Measurements from ENCODE around the gene XRCC3.

XRCC3 gene

DNA sequence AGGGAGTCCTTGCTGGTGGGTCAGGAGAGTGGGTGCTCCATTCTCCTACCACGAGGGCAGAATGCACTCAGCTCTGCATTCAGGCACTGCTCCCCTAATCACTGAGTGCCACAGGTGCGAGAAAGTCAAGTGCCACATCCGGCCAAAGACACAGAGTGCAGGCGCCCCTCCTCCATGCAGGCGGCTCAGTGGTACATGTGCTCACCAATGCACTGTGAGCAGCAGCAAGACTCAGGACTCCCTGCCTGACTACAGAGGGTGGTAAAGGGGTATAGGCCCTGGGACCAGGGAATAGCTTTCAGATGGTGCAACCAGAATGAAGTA is 33.2 kb upstream of the XRCC3 start:
- Histone ChIP-seq H3K4me1 (ENCODE audit: control insufficient read depth, insufficient read depth, low read length) (no peaks in the 10 kb centered on the region), H3K9me3 (ENCODE audit: control insufficient read depth, low read length) (no peaks in the 10 kb centered on the region), H3K27me3 (ENCODE audit: control insufficient read depth, insufficient read depth, low read length, poor library complexity, severe bottlenecking) (no peaks in the 10 kb centered on the region), H3K36me3 (ENCODE audit: control insufficient read depth, insufficient read depth, low read length) (no peaks in the 10 kb centered on the region), H3K4me3 (ENCODE audit: insufficient read depth, low read depth, low read length) (no peak overlapping the region), H3K27ac (ENCODE audit: insufficient read depth, low read depth, low read length, poor library complexity, severe bottlenecking) (no peak overlapping the region)
- 92% methylated on average over 5 of the region's 5 CpGs for WGBS, 2 experiments

GRCh38 chr14:103746701-103747100 is 31.4 kb upstream of the XRCC3 start:
- Histone ChIP-seq H3K36me3 (ENCODE audit: control insufficient read depth, insufficient read depth, low read length) (no peaks in the 10 kb centered on the region), H3K27ac (ENCODE audit: insufficient read depth, low read depth, low read length, poor library complexity, severe bottlenecking) (no peak overlapping the region), H3K4me1 (ENCODE audit: control insufficient read depth, insufficient read depth, low read length) (no peaks in the 10 kb centered on the region), H3K9me3 (ENCODE audit: control insufficient read depth, low read length) (no peaks in the 10 kb centered on the region), H3K4me3 (ENCODE audit: insufficient read depth, low read depth, low read length) (no peak overlapping the region), H3K27me3 (ENCODE audit: control insufficient read depth, insufficient read depth, low read length, poor library complexity, severe bottlenecking) (no peaks in the 10 kb centered on the region)
- WGBS, 2 experiments = 86 to 92% methylated on average over 10 of the region's 10 CpGs

DNA sequence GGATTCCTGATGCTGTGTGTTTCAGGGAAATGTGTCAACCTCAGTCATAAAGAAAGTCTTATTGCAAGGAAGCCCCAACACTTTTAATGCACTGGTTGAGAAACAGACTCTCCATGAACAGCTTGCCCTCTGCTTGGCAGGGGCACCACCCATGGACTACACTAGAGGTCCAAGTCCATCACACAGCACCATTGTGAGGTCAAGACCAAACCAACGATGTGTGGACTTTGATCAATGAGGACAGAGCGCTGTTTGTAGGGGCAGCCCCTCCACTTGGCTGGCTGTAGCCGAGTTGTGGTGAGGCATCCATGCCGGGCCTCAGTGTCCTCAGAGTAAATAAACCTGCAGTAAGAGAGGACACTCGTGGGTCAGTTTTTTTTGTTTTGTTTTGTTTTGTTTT is 30.2 kb upstream of the XRCC3 start:
- no peaks in the 10 kb centered on the region for H3K36me3 ChIP-seq (ENCODE audit: control insufficient read depth, insufficient read depth, low read length)
- H3K27ac ChIP-seq (ENCODE audit: insufficient read depth, low read depth, low read length, poor library complexity, severe bottlenecking) = no peak overlapping the region
- H3K4me1 ChIP-seq (ENCODE audit: control insufficient read depth, insufficient read depth, low read length) = no peaks in the 10 kb centered on the region
- H3K9me3 ChIP-seq (ENCODE audit: control insufficient read depth, low read length) = no peaks in the 10 kb centered on the region
- H3K4me3 ChIP-seq (ENCODE audit: insufficient read depth, low read depth, low read length) = no peak overlapping the region
- WGBS, 2 experiments = 94 to 97% methylated on average over 5 of the region's 5 CpGs
- no peaks in the 10 kb centered on the region for H3K27me3 ChIP-seq (ENCODE audit: control insufficient read depth, insufficient read depth, low read length, poor library complexity, severe bottlenecking)

DNA sequence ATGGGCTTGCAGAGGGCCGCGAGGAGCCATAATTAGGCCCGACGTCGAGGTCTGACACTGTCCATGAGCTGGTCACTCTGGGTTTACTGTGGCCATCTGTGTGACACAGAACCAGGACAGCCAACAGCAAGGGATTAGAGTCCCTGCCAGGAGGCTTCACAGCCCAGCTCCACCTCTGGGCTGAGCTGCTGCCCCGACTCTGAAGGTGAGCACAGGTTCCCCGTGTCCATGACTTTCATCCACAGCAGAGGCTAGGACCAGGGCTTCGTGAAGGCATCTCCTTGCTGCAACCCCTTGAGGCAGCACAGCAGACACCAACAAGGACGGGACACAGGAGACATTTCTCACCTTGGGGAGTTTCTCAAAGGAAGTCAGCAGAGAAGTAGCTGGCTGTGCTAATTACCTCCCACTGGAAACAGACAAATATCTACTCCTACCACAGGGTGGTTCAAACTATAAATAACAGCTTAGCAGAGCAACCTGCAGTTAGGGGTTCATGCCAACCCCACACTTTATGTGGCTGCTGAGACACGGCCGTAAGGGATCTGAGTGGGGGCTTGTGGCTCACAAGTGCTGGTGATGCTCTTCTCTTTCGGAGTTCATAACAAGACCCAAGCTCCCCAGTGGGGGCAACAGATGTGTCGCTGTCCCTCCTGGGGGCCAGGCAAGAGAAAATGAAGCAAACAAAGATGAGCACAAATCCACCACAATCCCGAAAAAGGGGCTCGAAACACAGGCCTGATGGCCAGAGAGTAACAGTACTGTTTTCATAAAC is 29.6 kb upstream of the XRCC3 start:
- no peaks in the 10 kb centered on the region for H3K36me3 ChIP-seq (ENCODE audit: control insufficient read depth, insufficient read depth, low read length)
- no peak overlapping the region for H3K4me3 ChIP-seq (ENCODE audit: insufficient read depth, low read depth, low read length)
- H3K4me1 ChIP-seq (ENCODE audit: control insufficient read depth, insufficient read depth, low read length) = no peaks in the 10 kb centered on the region
- 92 to 94% methylated on average over 15 of the region's 15 CpGs for WGBS, 2 experiments
- H3K27me3 ChIP-seq (ENCODE audit: control insufficient read depth, insufficient read depth, low read length, poor library complexity, severe bottlenecking) = no peaks in the 10 kb centered on the region
- no peak overlapping the region for H3K27ac ChIP-seq (ENCODE audit: insufficient read depth, low read depth, low read length, poor library complexity, severe bottlenecking)
- H3K9me3 ChIP-seq (ENCODE audit: control insufficient read depth, low read length) = no peaks in the 10 kb centered on the region

GRCh38 chr14:103743691-103744090 is 28.4 kb upstream of the XRCC3 start:
- Histone ChIP-seq H3K36me3 (ENCODE audit: control insufficient read depth, insufficient read depth, low read length) (no peaks in the 10 kb centered on the region), H3K4me3 (ENCODE audit: insufficient read depth, low read depth, low read length) (no peak overlapping the region), H3K9me3 (ENCODE audit: control insufficient read depth, low read length) (no peaks in the 10 kb centered on the region), H3K27ac (ENCODE audit: insufficient read depth, low read depth, low read length, poor library complexity, severe bottlenecking) (no peak overlapping the region), H3K27me3 (ENCODE audit: control insufficient read depth, insufficient read depth, low read length, poor library complexity, severe bottlenecking) (no peaks in the 10 kb centered on the region), H3K4me1 (ENCODE audit: control insufficient read depth, insufficient read depth, low read length) (no peaks in the 10 kb centered on the region)
- WGBS, 2 experiments = 94 to 95% methylated on average over 15 of the region's 15 CpGs

DNA sequence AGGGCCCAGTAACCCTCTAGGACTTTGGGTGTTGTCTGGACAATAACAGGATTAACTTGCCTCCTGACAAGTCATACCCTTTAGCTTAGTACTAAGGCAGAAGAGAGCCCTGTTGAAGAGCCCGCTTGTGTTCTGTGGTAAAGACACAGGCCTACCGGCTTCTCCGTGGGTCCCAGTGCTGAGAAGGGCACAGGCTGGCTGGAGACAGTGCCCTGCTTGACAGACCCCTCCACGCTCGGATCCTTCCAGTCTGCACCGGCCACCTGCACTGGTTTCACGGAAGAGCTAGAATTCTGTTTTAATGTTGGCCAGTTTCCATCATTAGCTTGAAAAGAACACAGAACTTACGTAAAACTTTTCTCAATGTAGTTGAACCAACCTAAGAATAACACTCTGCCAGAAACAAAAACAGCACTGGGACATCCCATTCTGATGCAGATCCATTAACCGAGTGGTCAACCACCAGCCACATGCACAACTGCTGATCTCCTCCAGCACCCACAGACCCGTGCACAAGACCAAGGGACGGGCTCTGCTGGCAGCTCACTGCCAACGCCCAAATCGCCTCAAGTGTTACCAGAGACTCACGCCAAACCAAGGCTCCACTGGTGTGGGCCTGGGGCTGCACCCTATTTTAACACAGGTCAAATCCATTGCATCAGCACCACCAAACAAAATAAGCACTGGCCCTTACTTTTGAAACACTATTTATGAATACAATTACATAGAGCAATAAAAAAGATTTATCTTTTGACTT is 27.4 kb upstream of the XRCC3 start:
- no peak overlapping the region for H3K27ac ChIP-seq (ENCODE audit: insufficient read depth, low read depth, low read length, poor library complexity, severe bottlenecking)
- no peaks in the 10 kb centered on the region for H3K36me3 ChIP-seq (ENCODE audit: control insufficient read depth, insufficient read depth, low read length)
- H3K27me3 ChIP-seq (ENCODE audit: control insufficient read depth, insufficient read depth, low read length, poor library complexity, severe bottlenecking) = no peaks in the 10 kb centered on the region
- no peaks in the 10 kb centered on the region for H3K4me1 ChIP-seq (ENCODE audit: control insufficient read depth, insufficient read depth, low read length)
- no peaks in the 10 kb centered on the region for H3K9me3 ChIP-seq (ENCODE audit: control insufficient read depth, low read length)
- H3K4me3 ChIP-seq (ENCODE audit: insufficient read depth, low read depth, low read length) = no peak overlapping the region
- 92 to 93% methylated on average over 14 of the region's 14 CpGs for WGBS, 2 experiments

DNA sequence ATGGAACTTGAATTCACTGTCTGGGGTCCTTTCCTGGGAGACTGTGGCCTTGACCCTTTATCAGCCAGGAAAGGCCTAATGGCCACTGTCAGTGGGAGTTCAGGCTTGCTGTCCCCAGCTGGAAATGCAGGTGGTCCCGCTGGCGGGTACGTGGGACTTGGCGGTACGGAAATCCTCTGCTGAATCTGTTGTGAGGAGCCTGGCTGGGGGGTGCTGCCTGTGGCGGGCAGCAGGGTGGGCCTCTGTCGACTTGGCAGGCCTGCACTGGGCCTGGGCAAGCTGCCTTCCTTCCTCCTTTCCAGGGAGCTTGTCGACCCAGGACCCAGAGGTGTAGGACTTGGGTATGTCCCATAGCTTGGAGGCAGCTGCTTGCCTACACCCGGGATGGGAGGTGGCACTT is 26.6 kb upstream of the XRCC3 start:
- H3K4me1 ChIP-seq (ENCODE audit: control insufficient read depth, insufficient read depth, low read length) = no peaks in the 10 kb centered on the region
- H3K36me3 ChIP-seq (ENCODE audit: control insufficient read depth, insufficient read depth, low read length) = no peaks in the 10 kb centered on the region
- no peaks in the 10 kb centered on the region for H3K9me3 ChIP-seq (ENCODE audit: control insufficient read depth, low read length)
- H3K27me3 ChIP-seq (ENCODE audit: control insufficient read depth, insufficient read depth, low read length, poor library complexity, severe bottlenecking) = no peaks in the 10 kb centered on the region
- H3K27ac ChIP-seq (ENCODE audit: insufficient read depth, low read depth, low read length, poor library complexity, severe bottlenecking) = no peak overlapping the region
- H3K4me3 ChIP-seq (ENCODE audit: insufficient read depth, low read depth, low read length) = no peak overlapping the region
- 96 to 97% methylated on average over 9 of the region's 9 CpGs for WGBS, 2 experiments

DNA sequence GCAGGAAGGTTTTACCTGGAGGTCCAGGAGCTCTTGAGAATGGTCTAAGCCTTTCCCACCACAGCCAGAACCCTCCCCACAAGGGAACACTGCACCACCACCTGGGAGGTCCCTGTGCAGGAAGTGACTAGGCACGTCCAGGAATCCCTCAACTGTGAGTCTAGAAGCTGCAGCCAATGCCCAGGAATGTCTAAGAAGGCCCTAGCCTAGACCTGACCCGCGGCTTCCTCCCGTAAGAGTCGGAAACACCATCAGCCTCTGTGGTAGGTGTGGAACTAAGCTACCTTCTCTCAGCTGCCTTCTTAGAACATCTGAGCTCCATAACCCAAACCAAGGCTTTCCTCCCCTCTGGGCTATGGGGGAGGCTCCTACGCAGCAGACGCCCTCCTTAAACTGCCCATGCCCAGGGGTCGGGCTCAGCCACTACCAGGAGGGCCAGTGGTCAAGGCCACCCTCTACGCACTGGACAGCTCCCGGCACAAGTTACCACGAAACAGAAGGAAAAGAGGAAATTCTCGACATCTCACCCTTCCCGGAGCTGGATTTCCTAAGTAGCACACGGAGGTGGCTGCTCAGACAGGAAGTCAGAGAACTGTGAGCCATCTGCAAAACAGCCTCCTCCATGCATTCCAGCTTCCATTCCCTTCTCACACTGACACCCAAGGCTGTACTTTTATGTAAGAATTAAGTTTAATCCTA is 25.9 kb upstream of the XRCC3 start:
- no peaks in the 10 kb centered on the region for H3K9me3 ChIP-seq (ENCODE audit: control insufficient read depth, low read length)
- H3K27me3 ChIP-seq (ENCODE audit: control insufficient read depth, insufficient read depth, low read length, poor library complexity, severe bottlenecking) = no peaks in the 10 kb centered on the region
- no peaks in the 10 kb centered on the region for H3K36me3 ChIP-seq (ENCODE audit: control insufficient read depth, insufficient read depth, low read length)
- H3K4me1 ChIP-seq (ENCODE audit: control insufficient read depth, insufficient read depth, low read length) = peaks cover under 1% of the 10 kb centered on the region
- no peak overlapping the region for H3K4me3 ChIP-seq (ENCODE audit: insufficient read depth, low read depth, low read length)
- 91 to 93% methylated on average over 14 of the region's 14 CpGs for WGBS, 2 experiments
- H3K27ac ChIP-seq (ENCODE audit: insufficient read depth, low read depth, low read length, poor library complexity, severe bottlenecking) = no peak overlapping the region

DNA sequence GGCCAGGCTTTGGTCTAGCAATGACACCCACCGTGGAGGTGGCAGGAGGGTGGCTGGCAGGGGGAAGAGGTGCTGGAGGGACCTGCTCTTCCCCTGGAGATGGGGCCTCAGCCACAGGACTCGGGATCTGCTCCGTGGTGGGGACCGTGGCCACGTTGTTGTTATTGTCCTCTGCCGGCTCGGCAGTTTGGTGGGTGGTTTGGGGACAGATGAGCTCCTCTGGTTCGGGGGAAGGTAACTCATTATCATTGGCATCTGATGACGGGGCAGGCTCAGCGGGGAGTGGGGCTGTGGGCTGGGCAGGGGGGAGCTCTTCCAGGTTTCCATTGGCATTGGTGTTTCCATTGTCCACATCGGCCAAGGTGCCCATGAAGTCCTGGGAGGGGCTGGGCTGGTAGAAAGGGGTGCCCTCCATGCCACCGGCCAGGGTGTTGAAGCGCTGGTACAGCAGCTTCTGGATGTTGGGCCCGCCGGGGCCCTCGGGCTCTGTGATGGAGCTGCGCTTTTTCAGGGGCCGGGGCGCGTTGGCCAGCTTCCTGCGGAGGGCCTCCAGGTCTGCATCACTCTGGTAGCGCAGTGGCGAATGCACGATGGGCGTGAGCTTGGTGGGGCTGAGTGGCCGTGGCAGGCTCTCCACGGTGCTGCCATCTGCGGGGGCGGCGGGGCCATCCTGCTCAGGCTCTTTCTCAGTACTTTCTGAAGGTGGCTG is 24.7 kb upstream of the XRCC3 start:
- H3K27ac ChIP-seq (ENCODE audit: insufficient read depth, low read depth, low read length, poor library complexity, severe bottlenecking) = no peak overlapping the region
- H3K27me3 ChIP-seq (ENCODE audit: control insufficient read depth, insufficient read depth, low read length, poor library complexity, severe bottlenecking) = no peaks in the 10 kb centered on the region
- H3K4me3 ChIP-seq (ENCODE audit: insufficient read depth, low read depth, low read length) = no peak overlapping the region
- no peaks in the 10 kb centered on the region for H3K9me3 ChIP-seq (ENCODE audit: control insufficient read depth, low read length)
- H3K4me1 ChIP-seq (ENCODE audit: control insufficient read depth, insufficient read depth, low read length) = peaks cover 7% of the 10 kb centered on the region
- 93 to 94% methylated on average over 30 of the region's 30 CpGs for WGBS, 2 experiments
- H3K36me3 ChIP-seq (ENCODE audit: control insufficient read depth, insufficient read depth, low read length) = no peaks in the 10 kb centered on the region

GRCh38 chr14:103739466-103739792 is 24.2 kb upstream of the XRCC3 start:
- no peaks in the 10 kb centered on the region for H3K36me3 ChIP-seq (ENCODE audit: control insufficient read depth, insufficient read depth, low read length)
- WGBS, 2 experiments = 90 to 95% methylated on average over 6 of the region's 6 CpGs
- no peaks in the 10 kb centered on the region for H3K9me3 ChIP-seq (ENCODE audit: control insufficient read depth, low read length)
- H3K27me3 ChIP-seq (ENCODE audit: control insufficient read depth, insufficient read depth, low read length, poor library complexity, severe bottlenecking) = no peaks in the 10 kb centered on the region
- H3K4me1 ChIP-seq (ENCODE audit: control insufficient read depth, insufficient read depth, low read length) = peaks cover 7% of the 10 kb centered on the region
- H3K27ac ChIP-seq (ENCODE audit: insufficient read depth, low read depth, low read length, poor library complexity, severe bottlenecking) = no peak overlapping the region
- H3K4me3 ChIP-seq (ENCODE audit: insufficient read depth, low read depth, low read length) = no peak overlapping the region

All from ectodermal cell (in vitro differentiated cells).